K562 (cell line): ENCODE measurements around the gene ZFP57. TPM values are rescaled to one million over a fixed set of nuclear protein-coding genes. Genes with fewer than 3 reads are reported as not detected.
A peak's percentile ranks its signal among the peaks of the same experiment; 100 is the strongest.

Experiments
- BACH1 ChIP-seq: fragments of 200-800 bp; sonication (Bioruptor generic); IDR thresholded peaks from 2 replicates; pipeline ENCODE4 v1.6.1; 2016; ENCODE audit warnings: missing genetic modification characterization, missing compliant biosample characterization
- CHD1 ChIP-seq: fragments of 200-600 bp; sonication (generic); IDR thresholded peaks from one replicate; pipeline ENCODE4 v1.6.1; 2012; ENCODE audit warnings: mild to moderate bottlenecking, moderate library complexity, low read length, inconsistent platforms
- ETV1 ChIP-seq: fragments of 450-650 bp; conservative IDR thresholded peaks from 2 replicates; pipeline ENCODE4 v1.6.1; 2016; ENCODE audit warnings: missing genetic modification characterization, control low read depth, low read depth, missing compliant biosample characterization
- HMG20B ChIP-seq: fragments of 250-450 bp; sonication (Bioruptor Pico); IDR thresholded peaks from 2 replicates; pipeline ENCODE4 v1.5.0; 2021; ENCODE audit warnings: mild to moderate bottlenecking
- MCM2 ChIP-seq: fragments of 450-650 bp; IDR thresholded peaks from 2 replicates; pipeline ENCODE4 v1.6.1; 2017; ENCODE audit warnings: low read depth, mild to moderate bottlenecking
- NCOA4 ChIP-seq: fragments of 450-650 bp; IDR thresholded peaks from 2 replicates; pipeline ENCODE4 v1.6.1; 2018; ENCODE audit warnings: mild to moderate bottlenecking; ENCODE audit not compliant: partially characterized antibody
- RB1 ChIP-seq: fragments of 450-650 bp; IDR thresholded peaks from 2 replicates; pipeline ENCODE4 v1.6.1; 2017; ENCODE audit warnings: low read depth, mild to moderate bottlenecking
- polyA plus RNA-seq, 8 experiments: library from polyadenylated mRNA; depleted of rRNA in 4 of 8; stranded (reverse) in 5 of 8; unstranded in 3 of 8; fragments of >200 nt; fragmentation: Nextera tagmentation in 2 of 8; fragmentation: Illumina TruSeq in 1 of 8; extraction: Ambion mirVana in 2 of 8; extraction: Trizol in 1 of 8; gene quantifications; 2 replicates each; pipeline versions ENCODE4 v1.2.1 to v1.2.3, GENCODE V29; 2011 to 2014; ENCODE audit warnings: inconsistent platforms in 1 of 8, missing spikeins in 1 of 8
- total RNA-seq, 7 experiments: library from RNA; depleted of rRNA in 6 of 7; stranded (reverse); fragments of >200 nt in 6 of 7; fragmentation: Illumina TruSeq in 2 of 7; extraction: Trizol in 2 of 7; gene quantifications; 2 replicates each; pipeline versions ENCODE4 v1.2.1 to v1.2.3, GENCODE V29; 2011 to 2021; ENCODE audit warnings: low replicate concordance in 1 of 7
- TF ChIP-seq, protein P1 (sequence below): sonication (generic); formaldehyde crosslinking; IDR thresholded peaks from 2 replicates; pipeline ENCODE4 v1.8.0; 2023; ENCODE audit warnings: missing genetic modification reagents, mild to moderate bottlenecking, borderline replicate concordance
- TF ChIP-seq, protein P2 (sequence below): fragments of 250-450 bp; sonication (Bioruptor Pico); IDR thresholded peaks from 2 replicates; pipeline ENCODE4 v1.5.0; 2021; ENCODE audit warnings: mild to moderate bottlenecking, moderate library complexity
- TF ChIP-seq, protein P3 (sequence below): fragments of 450-650 bp; formaldehyde crosslinking; IDR thresholded peaks from 2 replicates; pipeline ENCODE4 v1.4.0; 2020; ENCODE audit warnings: mild to moderate bottlenecking, moderate library complexity
- TF ChIP-seq, protein P4 (sequence below), 3 experiments: IDR thresholded peaks in 2 of 3; conservative IDR thresholded peaks in 1 of 3; 2 replicates each; pipeline ENCODE4 v1.5.1; 2011 to 2012; ENCODE audit warnings: low read length in 3 of 3, mild to moderate bottlenecking in 3 of 3, control low read depth in 2 of 3, improper control_type of control experiment in 1 of 3, inconsistent platforms in 1 of 3, low read depth in 1 of 3, mixed read lengths in 1 of 3, moderate library complexity in 1 of 3; ENCODE audit not compliant: insufficient read depth in 2 of 3
- TF ChIP-seq, protein P5 (sequence below): fragments of 450-650 bp; IDR thresholded peaks from 2 replicates; pipeline ENCODE4 v1.6.1; 2016

Gene ZFP57
- total and polyA plus RNA-seq, 9 of the 15 experiments (the other 6 are each of a cell fraction or from before 2014, with no cell fraction given) = 0.04 to 0.28 (median 0.13) TPM

GRCh38 chr6:29705389-29706231 lies 24.7 kb upstream of the ZFP57 start (continued):
- no peak for TF ChIP-seq BACH1
- TF ChIP-seq ETV1 (tag) = peak; percentile 59
- no peak for TF ChIP-seq HMG20B (CRISPR knock-in tag)
- TF ChIP-seq RB1 = 0 out of 2 replicates have a peak, but pooled peaks have one; percentile 25
- no peak for TF ChIP-seq MCM2
- TF ChIP-seq, protein P1, sequence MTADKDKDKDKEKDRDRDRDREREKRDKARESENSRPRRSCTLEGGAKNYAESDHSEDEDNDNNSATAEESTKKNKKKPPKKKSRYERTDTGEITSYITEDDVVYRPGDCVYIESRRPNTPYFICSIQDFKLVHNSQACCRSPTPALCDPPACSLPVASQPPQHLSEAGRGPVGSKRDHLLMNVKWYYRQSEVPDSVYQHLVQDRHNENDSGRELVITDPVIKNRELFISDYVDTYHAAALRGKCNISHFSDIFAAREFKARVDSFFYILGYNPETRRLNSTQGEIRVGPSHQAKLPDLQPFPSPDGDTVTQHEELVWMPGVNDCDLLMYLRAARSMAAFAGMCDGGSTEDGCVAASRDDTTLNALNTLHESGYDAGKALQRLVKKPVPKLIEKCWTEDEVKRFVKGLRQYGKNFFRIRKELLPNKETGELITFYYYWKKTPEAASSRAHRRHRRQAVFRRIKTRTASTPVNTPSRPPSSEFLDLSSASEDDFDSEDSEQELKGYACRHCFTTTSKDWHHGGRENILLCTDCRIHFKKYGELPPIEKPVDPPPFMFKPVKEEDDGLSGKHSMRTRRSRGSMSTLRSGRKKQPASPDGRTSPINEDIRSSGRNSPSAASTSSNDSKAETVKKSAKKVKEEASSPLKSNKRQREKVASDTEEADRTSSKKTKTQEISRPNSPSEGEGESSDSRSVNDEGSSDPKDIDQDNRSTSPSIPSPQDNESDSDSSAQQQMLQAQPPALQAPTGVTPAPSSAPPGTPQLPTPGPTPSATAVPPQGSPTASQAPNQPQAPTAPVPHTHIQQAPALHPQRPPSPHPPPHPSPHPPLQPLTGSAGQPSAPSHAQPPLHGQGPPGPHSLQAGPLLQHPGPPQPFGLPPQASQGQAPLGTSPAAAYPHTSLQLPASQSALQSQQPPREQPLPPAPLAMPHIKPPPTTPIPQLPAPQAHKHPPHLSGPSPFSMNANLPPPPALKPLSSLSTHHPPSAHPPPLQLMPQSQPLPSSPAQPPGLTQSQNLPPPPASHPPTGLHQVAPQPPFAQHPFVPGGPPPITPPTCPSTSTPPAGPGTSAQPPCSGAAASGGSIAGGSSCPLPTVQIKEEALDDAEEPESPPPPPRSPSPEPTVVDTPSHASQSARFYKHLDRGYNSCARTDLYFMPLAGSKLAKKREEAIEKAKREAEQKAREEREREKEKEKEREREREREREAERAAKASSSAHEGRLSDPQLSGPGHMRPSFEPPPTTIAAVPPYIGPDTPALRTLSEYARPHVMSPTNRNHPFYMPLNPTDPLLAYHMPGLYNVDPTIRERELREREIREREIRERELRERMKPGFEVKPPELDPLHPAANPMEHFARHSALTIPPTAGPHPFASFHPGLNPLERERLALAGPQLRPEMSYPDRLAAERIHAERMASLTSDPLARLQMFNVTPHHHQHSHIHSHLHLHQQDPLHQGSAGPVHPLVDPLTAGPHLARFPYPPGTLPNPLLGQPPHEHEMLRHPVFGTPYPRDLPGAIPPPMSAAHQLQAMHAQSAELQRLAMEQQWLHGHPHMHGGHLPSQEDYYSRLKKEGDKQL = 0 out of 2 replicates have a peak, but pooled peaks have one; percentile 20
- TF ChIP-seq CHD1 = no peak
- TF ChIP-seq, protein P2, sequence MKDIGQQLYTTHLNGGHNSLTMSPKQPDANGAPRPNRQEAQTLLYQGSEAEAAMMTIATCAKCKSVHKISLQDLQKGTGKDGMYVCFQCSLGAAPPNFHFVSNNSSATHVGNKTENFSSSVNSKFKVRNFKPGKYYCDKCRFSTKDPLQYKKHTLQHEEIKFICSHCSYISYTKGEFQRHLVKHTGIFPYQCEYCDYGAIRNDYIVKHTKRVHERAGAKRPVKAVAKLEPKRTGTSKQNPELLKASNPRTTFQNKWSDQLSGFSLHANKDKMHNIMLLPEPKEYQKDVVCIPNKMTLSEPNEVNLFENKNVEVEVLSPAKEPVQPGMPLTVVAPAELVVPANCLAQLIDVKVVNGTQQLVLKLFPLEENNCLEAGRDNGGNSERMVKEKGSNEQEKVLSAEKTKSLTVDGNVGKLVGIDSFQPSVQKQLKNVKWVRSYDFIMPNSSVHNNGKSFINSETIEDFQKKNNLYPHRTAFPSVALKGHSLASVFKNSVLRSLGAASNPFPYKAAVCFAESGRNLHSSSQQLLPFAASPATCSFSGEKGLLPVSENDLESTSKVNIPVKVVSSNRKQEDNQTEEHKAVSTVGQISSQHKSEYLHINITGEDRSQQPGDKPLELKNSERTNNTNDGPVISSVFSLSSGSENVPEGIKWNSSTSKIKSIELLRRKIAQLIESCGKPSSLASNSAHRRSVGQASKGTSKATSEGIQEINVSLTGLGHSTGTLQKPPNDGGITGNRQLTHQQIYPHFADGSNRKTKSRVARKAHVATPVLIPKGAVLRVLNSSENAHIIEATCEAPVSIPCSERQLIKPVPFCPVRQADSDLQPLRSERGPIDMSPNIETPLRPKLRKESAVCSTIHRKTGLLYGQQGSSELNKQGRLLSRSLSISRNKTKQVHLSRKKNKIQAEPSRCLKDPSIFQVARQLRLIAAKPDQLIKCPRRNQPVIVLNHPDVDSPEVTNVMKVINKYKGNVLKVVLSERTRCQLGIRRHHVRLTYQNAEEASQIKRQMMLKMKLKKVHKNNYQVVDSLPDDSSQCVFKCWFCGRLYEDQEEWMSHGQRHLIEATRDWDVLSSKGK (CRISPR knock-in tag) = no peak
- TF ChIP-seq NCOA4 = no peak
- TF ChIP-seq, protein P3, sequence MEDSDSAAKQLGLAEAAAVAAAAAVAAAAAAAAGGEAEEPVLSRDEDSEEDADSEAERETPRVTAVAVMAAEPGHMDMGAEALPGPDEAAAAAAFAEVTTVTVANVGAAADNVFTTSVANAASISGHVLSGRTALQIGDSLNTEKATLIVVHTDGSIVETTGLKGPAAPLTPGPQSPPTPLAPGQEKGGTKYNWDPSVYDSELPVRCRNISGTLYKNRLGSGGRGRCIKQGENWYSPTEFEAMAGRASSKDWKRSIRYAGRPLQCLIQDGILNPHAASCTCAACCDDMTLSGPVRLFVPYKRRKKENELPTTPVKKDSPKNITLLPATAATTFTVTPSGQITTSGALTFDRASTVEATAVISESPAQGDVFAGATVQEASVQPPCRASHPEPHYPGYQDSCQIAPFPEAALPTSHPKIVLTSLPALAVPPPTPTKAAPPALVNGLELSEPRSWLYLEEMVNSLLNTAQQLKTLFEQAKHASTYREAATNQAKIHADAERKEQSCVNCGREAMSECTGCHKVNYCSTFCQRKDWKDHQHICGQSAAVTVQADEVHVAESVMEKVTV = peak; percentile 68; the same call in 1 of the 2 replicates
- TF ChIP-seq, protein P4, sequence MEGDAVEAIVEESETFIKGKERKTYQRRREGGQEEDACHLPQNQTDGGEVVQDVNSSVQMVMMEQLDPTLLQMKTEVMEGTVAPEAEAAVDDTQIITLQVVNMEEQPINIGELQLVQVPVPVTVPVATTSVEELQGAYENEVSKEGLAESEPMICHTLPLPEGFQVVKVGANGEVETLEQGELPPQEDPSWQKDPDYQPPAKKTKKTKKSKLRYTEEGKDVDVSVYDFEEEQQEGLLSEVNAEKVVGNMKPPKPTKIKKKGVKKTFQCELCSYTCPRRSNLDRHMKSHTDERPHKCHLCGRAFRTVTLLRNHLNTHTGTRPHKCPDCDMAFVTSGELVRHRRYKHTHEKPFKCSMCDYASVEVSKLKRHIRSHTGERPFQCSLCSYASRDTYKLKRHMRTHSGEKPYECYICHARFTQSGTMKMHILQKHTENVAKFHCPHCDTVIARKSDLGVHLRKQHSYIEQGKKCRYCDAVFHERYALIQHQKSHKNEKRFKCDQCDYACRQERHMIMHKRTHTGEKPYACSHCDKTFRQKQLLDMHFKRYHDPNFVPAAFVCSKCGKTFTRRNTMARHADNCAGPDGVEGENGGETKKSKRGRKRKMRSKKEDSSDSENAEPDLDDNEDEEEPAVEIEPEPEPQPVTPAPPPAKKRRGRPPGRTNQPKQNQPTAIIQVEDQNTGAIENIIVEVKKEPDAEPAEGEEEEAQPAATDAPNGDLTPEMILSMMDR (IDR thresholded peaks at IDR 0.05 in 2 of 3, conservative IDR thresholded peaks at IDR 0.05 in 1 of 3; ENCODE audit: insufficient read depth in 2 of 3, low read depth in 1 of 3, low read length in 3 of 3) = peak; percentile 70 to 74 (median 71)
- TF ChIP-seq, protein P5, sequence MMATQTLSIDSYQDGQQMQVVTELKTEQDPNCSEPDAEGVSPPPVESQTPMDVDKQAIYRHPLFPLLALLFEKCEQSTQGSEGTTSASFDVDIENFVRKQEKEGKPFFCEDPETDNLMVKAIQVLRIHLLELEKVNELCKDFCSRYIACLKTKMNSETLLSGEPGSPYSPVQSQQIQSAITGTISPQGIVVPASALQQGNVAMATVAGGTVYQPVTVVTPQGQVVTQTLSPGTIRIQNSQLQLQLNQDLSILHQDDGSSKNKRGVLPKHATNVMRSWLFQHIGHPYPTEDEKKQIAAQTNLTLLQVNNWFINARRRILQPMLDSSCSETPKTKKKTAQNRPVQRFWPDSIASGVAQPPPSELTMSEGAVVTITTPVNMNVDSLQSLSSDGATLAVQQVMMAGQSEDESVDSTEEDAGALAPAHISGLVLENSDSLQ = no peak
